Neural progenitor cell (in vitro differentiated cells): ENCODE data around the gene MACO1. TPM values are rescaled to one million over a fixed set of nuclear protein-coding genes. Genes with fewer than 3 reads are reported as not detected.

Experiments
- DNase-seq: peaks from one replicate; pipeline ENCODE4 v3.0.0-alpha.2; 2016; ENCODE audit warnings: low spot score
- H2AFZ ChIP-seq: fragments of 200-600 bp; sonication (generic); replicated peaks from 2 replicates; pipeline ENCODE4 v1.6.1; 2016; ENCODE audit warnings: antibody characterized with exemption
- H3F3A ChIP-seq: fragments of 200-600 bp; sonication (generic); 2 replicates; pipeline ENCODE4 v1.6.1; 2016; ENCODE audit warnings: antibody characterized with exemption, low read depth
- H3K27ac ChIP-seq: fragments of 200-600 bp; sonication (generic); 2 replicates; pipeline ENCODE4 v1.5.1; 2016; ENCODE audit warnings: mild to moderate bottlenecking
- H3K27me3 ChIP-seq: fragments of 200-600 bp; sonication (generic); 2 replicates; pipeline ENCODE4 v1.6.1; 2016; ENCODE audit warnings: mild to moderate bottlenecking, moderate library complexity
- H3K36me3 ChIP-seq: fragments of 200-600 bp; sonication (generic); 2 replicates; pipeline ENCODE4 v1.5.1; 2016
- H3K4me1 ChIP-seq: fragments of 200-600 bp; sonication (generic); 2 replicates; pipeline ENCODE4 v1.6.1; 2016; ENCODE audit warnings: mixed run types
- H3K4me2 ChIP-seq: fragments of 200-600 bp; sonication (generic); 2 replicates; pipeline ENCODE4 v1.6.1; 2016
- H3K4me3 ChIP-seq: fragments of 200-600 bp; sonication (generic); 2 replicates; pipeline ENCODE4 v1.5.1; 2016
- H3K79me2 ChIP-seq: fragments of 200-600 bp; sonication (generic); 2 replicates; pipeline ENCODE4 v1.6.1; 2016; ENCODE audit warnings: low read depth
- H3K9ac ChIP-seq: fragments of 200-600 bp; sonication (generic); 2 replicates; pipeline ENCODE4 v1.6.1; 2016
- H3K9me3 ChIP-seq: fragments of 200-600 bp; sonication (generic); 2 replicates; pipeline ENCODE4 v1.5.1; 2016; ENCODE audit warnings: low read depth
- H4K20me1 ChIP-seq: fragments of 200-600 bp; sonication (generic); 2 replicates; pipeline ENCODE4 v1.6.1; 2016; ENCODE audit warnings: low read depth
- H3K27ac Mint-ChIP-seq: 3 replicates; pipeline ENCODE4 v1.8.0; 2021; ENCODE audit warnings: mixed read lengths
- H3K27me3 Mint-ChIP-seq: 2 replicates; pipeline ENCODE4 v1.8.0; 2022; ENCODE audit warnings: low read depth, mild to moderate bottlenecking, inconsistent platforms, moderate library complexity, mixed read lengths; ENCODE audit not compliant: insufficient read depth
- H3K36me3 Mint-ChIP-seq: 3 replicates; pipeline ENCODE4 v1.8.0; 2021; ENCODE audit warnings: mixed read lengths
- H3K4me1 Mint-ChIP-seq: 3 replicates; pipeline ENCODE4 v1.8.0; 2021; ENCODE audit warnings: mixed read lengths
- H3K4me3 Mint-ChIP-seq: 3 replicates; pipeline ENCODE4 v1.8.0; 2021; ENCODE audit warnings: mild to moderate bottlenecking, moderate library complexity, mixed read lengths
- H3K9me3 Mint-ChIP-seq: 3 replicates; pipeline ENCODE4 v1.8.0; 2020; ENCODE audit warnings: mixed read lengths
- CTCF ChIP-seq: fragments of 200-600 bp; sonication (generic); IDR thresholded peaks from 2 replicates; pipeline ENCODE4 v1.5.1; 2017; ENCODE audit warnings: antibody characterized with exemption, mild to moderate bottlenecking
- EZH2 ChIP-seq: fragments of 200-600 bp; sonication (generic); IDR thresholded peaks from 2 replicates; pipeline ENCODE4 v1.6.1; 2017; ENCODE audit warnings: antibody characterized with exemption, mild to moderate bottlenecking, moderate library complexity
- EZH2phosphoT487 ChIP-seq: fragments of 200-600 bp; sonication (generic); IDR thresholded peaks from 2 replicates; pipeline ENCODE4 v1.6.1; 2017; ENCODE audit warnings: antibody characterized with exemption
- total RNA-seq: library from RNA; depleted of rRNA; stranded (reverse); fragments of >200 nt; gene quantifications from 2 replicates; pipeline ENCODE4 v1.2.3, GENCODE V29; 2015; ENCODE audit warnings: low replicate concordance

The MACO1 gene
- total RNA-seq, 1 donor from 2014 or later, result 17.7 TPM

- Mint-ChIP-seq H3K27ac (no peak overlapping the region), H3K4me1 (peaks cover 10% of the 10 kb centered on the region), H3K4me3 (no peak overlapping the region), H3K27me3 (no peaks in the 10 kb centered on the region), H3K36me3 (peaks cover 19% of the 10 kb centered on the region), H3K9me3 (peaks cover 2% of the 10 kb centered on the region)
- no peak overlapping the region for H3K9ac ChIP-seq
- no peak overlapping the region for H3K4me2 ChIP-seq
- H3K79me2 ChIP-seq, result no peaks in the 10 kb centered on the region
- no peak overlapping the region for H3K4me3 ChIP-seq
- peaks cover 13% of the 10 kb centered on the region for H3K4me1 ChIP-seq
- H2AFZ ChIP-seq, result no peak overlapping the region
- H3F3A ChIP-seq, result peaks cover 7% of the 10 kb centered on the region
- no peaks in the 10 kb centered on the region for H3K9me3 ChIP-seq
- no peaks in the 10 kb centered on the region for H3K27me3 ChIP-seq
- TF ChIP-seq CTCF (peak; percentile 62), EZH2phosphoT487 (no peak)
- H3K27ac ChIP-seq, result no peak overlapping the region
- H4K20me1 ChIP-seq, result no peaks in the 10 kb centered on the region
- H3K36me3 ChIP-seq, result no peaks in the 10 kb centered on the region
- peak; percentile 62 for DNase-seq
These were observed 70.8 kb downstream of the MACO1 start for GRCh38 chr1:25501235-25502058.

GRCh38 chr1:25502957-25503356 is 72.3 kb downstream of the MACO1 start:
- Histone ChIP-seq H3K27me3 (no peaks in the 10 kb centered on the region), H3K79me2 (no peaks in the 10 kb centered on the region), H3K4me3 (no peak overlapping the region), H3K27ac (no peak overlapping the region), H3K9ac (no peak overlapping the region), H4K20me1 (no peaks in the 10 kb centered on the region), H3K4me1 (peaks cover 16% of the 10 kb centered on the region), H3K36me3 (no peaks in the 10 kb centered on the region), H3K4me2 (no peak overlapping the region), H2AFZ (no peak overlapping the region), H3F3A (peaks cover 7% of the 10 kb centered on the region), H3K9me3 (no peaks in the 10 kb centered on the region)
- no peak overlapping the region for H3K4me3 Mint-ChIP-seq
- H3K27ac Mint-ChIP-seq, result no peak overlapping the region
- no peaks in the 10 kb centered on the region for H3K27me3 Mint-ChIP-seq
- H3K36me3 Mint-ChIP-seq, result peaks cover 14% of the 10 kb centered on the region
- peaks cover 10% of the 10 kb centered on the region for H3K4me1 Mint-ChIP-seq
- TF ChIP-seq EZH2phosphoT487 (no peak), CTCF (no peak), EZH2 (no peak)
- no peak for DNase-seq
- H3K9me3 Mint-ChIP-seq, result peaks cover 4% of the 10 kb centered on the region

GRCh38 chr1:25503551-25504426 is 73.1 kb downstream of the MACO1 start:
- peak; percentile 69 for TF ChIP-seq CTCF
- TF ChIP-seq EZH2, result no peak
- TF ChIP-seq EZH2phosphoT487, result no peak
- Mint-ChIP-seq H3K27me3 (no peaks in the 10 kb centered on the region), H3K27ac (no peak overlapping the region), H3K4me1 (peaks cover 10% of the 10 kb centered on the region), H3K9me3 (peaks cover 4% of the 10 kb centered on the region), H3K4me3 (no peak overlapping the region), H3K36me3 (peaks cover 8% of the 10 kb centered on the region)
- no peaks in the 10 kb centered on the region for H3K79me2 ChIP-seq
- H3K27ac ChIP-seq, result no peak overlapping the region
- H3F3A ChIP-seq, result peaks cover 7% of the 10 kb centered on the region
- H3K4me3 ChIP-seq, result no peak overlapping the region
- H3K4me1 ChIP-seq, result peaks cover 16% of the 10 kb centered on the region
- H4K20me1 ChIP-seq, result no peaks in the 10 kb centered on the region
- no peak overlapping the region for H3K4me2 ChIP-seq
- H2AFZ ChIP-seq, result no peak overlapping the region
- H3K36me3 ChIP-seq, result no peaks in the 10 kb centered on the region
- H3K27me3 ChIP-seq, result no peaks in the 10 kb centered on the region
- H3K9ac ChIP-seq, result no peak overlapping the region
- H3K9me3 ChIP-seq, result no peaks in the 10 kb centered on the region
- peak; percentile 71 for DNase-seq
